GM12878 (cell line): Measurements from ENCODE around the gene UBXN7. TPM values are rescaled to one million over a fixed set of nuclear protein-coding genes. Genes with fewer than 3 reads are reported as not detected.

ENCODE experiments used
- ATAC-seq: fragments of 200-7000 bp; cut with Tn5 transposase; 3 replicates; pipeline ENCODE4 v1.9.1; 2020; ENCODE audit warnings: mild to moderate bottlenecking, moderate library complexity
- BruUV-seq: library from RNA; stranded (reverse); fragments of 400-500 nt; replicated peaks from 2 replicates; lab custom pipeline; 2021; lab: Mats Ljungman, UMichigan
- CTCF ChIA-PET: fragments of 300-600 bp; sonication (Branson Sonifier 250); formaldehyde crosslinking; extraction: SDS; loops from one replicate; lab custom pipeline; 2021; ENCODE audit warnings: inconsistent platforms; lab: Yijun Ruan, JAX
- POLR2A ChIA-PET: fragments of 350-600 bp; formaldehyde crosslinking; extraction: SDS; loops from one replicate; lab custom pipeline; 2021; ENCODE audit warnings: inconsistent platforms; lab: Charles Lee
- RAD21 ChIA-PET: fragments of 300-600 bp; sonication (Branson Sonifier 250); formaldehyde crosslinking; loops from one replicate; lab custom pipeline; 2023; ENCODE audit warnings: antibody characterized with exemption; ENCODE audit not compliant: unreplicated experiment; lab: Charles Lee
- SMC1A ChIA-PET: fragments of 300-600 bp; sonication (Branson Sonifier 250); formaldehyde crosslinking; loops from one replicate; lab custom pipeline; 2023; ENCODE audit not compliant: unreplicated experiment, uncharacterized antibody; lab: Charles Lee
- DNase-seq: peaks from one replicate; pipeline ENCODE4 v3.0.0-alpha.2; 2011; ENCODE audit warnings: low read depth, low spot score
- FAIRE-seq: peaks from 3 replicates; lab custom pipeline; 2011; peaks lifted over from hg19 to GRCh38; lab: Jason Lieb, UNC
- H2AFZ ChIP-seq: 2 replicates; pipeline ENCODE4 v1.6.0; 2011; ENCODE audit warnings: low read depth, low read length, control low read depth; ENCODE audit not compliant: control insufficient read depth
- H3K27ac ChIP-seq: 2 replicates; pipeline ENCODE4 v1.5.1; 2011; ENCODE audit warnings: control low read depth; ENCODE audit not compliant: control insufficient read depth, insufficient read depth
- H3K27me3 ChIP-seq, 2 experiments: replicated peaks in 1 of 2; 2 replicates each; pipeline versions ENCODE4 v1.6.0 to v1.6.1; 2011; ENCODE audit warnings: low read length in 1 of 2; ENCODE audit not compliant: control insufficient read depth in 2 of 2, insufficient read depth in 2 of 2
- H3K36me3 ChIP-seq, 2 experiments: 2 replicates each; pipeline ENCODE4 v1.5.1; 2011; ENCODE audit warnings: low read length in 1 of 2; ENCODE audit not compliant: control insufficient read depth in 2 of 2, insufficient read depth in 2 of 2
- H3K4me1 ChIP-seq: 2 replicates; pipeline ENCODE4 v1.6.1; 2011; ENCODE audit warnings: mild to moderate bottlenecking, low read length, moderate library complexity, mixed read lengths; ENCODE audit not compliant: control insufficient read depth, insufficient read depth
- H3K4me2 ChIP-seq: 2 replicates; pipeline ENCODE4 v1.6.0; 2011; ENCODE audit warnings: control low read depth; ENCODE audit not compliant: control insufficient read depth, insufficient read depth
- H3K4me3 ChIP-seq: fragments of 200-600 bp; sonication (generic); 2 replicates; pipeline ENCODE4 v1.5.1; 2016
- H3K79me2 ChIP-seq: 2 replicates; pipeline ENCODE4 v1.6.0; 2011; ENCODE audit warnings: low read length; ENCODE audit not compliant: control insufficient read depth, insufficient read depth
- H3K9ac ChIP-seq: 2 replicates; pipeline ENCODE4 v1.8.0; 2011; ENCODE audit warnings: low read length, control low read depth, mixed read lengths; ENCODE audit not compliant: control insufficient read depth, insufficient read depth
- H3K9me3 ChIP-seq: replicated peaks from 3 replicates; pipeline ENCODE4 v1.5.1; 2011; ENCODE audit warnings: mild to moderate bottlenecking, low read length; ENCODE audit not compliant: control insufficient read depth, insufficient read depth
- H4K20me1 ChIP-seq: 2 replicates; pipeline ENCODE4 v1.6.0; 2011; ENCODE audit not compliant: control insufficient read depth, insufficient read depth
- FOXK2 ChIP-seq: fragments of 450-650 bp; IDR thresholded peaks from 2 replicates; pipeline ENCODE4 v1.6.1; 2017; ENCODE audit warnings: mild to moderate bottlenecking, moderate library complexity
- JUND ChIP-seq: IDR thresholded peaks from 2 replicates; pipeline ENCODE4 v1.6.1; 2012; ENCODE audit warnings: low read depth, mild to moderate bottlenecking, low read length, improper control_type of control experiment, moderate library complexity
- LARP7 ChIP-seq: fragments of 450-650 bp; IDR thresholded peaks from 2 replicates; pipeline ENCODE4 v1.6.1; 2017; ENCODE audit warnings: mild to moderate bottlenecking
- REST ChIP-seq: IDR thresholded peaks from 2 replicates; pipeline ENCODE4 v1.6.1; 2012; ENCODE audit warnings: mild to moderate bottlenecking, low read depth, low read length
- SIN3A ChIP-seq: IDR thresholded peaks from 2 replicates; pipeline ENCODE4 v1.6.1; 2012; ENCODE audit warnings: low read depth, low read length, improper control_type of control experiment
- YBX1 ChIP-seq: fragments of 450-650 bp; IDR thresholded peaks from 2 replicates; pipeline ENCODE4 v1.6.1; 2016; ENCODE audit warnings: antibody characterized with exemption
- ZZZ3 ChIP-seq: IDR thresholded peaks from 2 replicates; pipeline ENCODE4 v1.6.1; 2011; ENCODE audit warnings: low read depth; ENCODE audit not compliant: control insufficient read depth, insufficient read length
- WGBS: methylation state at CpG from one replicate; pipeline ENCODE4 v1.1.6; 2016; ENCODE audit warnings: low lambda C conversion rate; ENCODE audit not compliant: insufficient replicate concordance, insufficient coverage; ENCODE audit errors: missing lambda C conversion rate; 5-methylcytosine and 5-hydroxymethylcytosine counted together
- in situ Hi-C: fragments of 300-500 bp; cut with MboI; formaldehyde crosslinking; loops from 9 replicates; pipeline ENCODE4 v1.14.3; 2018; ENCODE audit warnings: mixed read lengths
- intact Hi-C: fragments of 100-400 bp; cut with micrococcal nuclease; formaldehyde crosslinking; loops from one replicate; pipeline ENCODE4 v1.14.2; 2022; ENCODE audit not compliant: unreplicated experiment
- polyA plus RNA-seq, 11 experiments: library from polyadenylated mRNA; depleted of rRNA in 4 of 11; unstranded in 6 of 11; stranded (reverse) in 5 of 11; fragments of >200 nt; fragmentation: Nextera tagmentation in 4 of 11; fragmentation: Illumina TruSeq in 1 of 11; extraction: Ambion mirVana in 4 of 11; extraction: Trizol in 1 of 11; gene quantifications; 1 replicate in 1 of 11; 2 replicates in 10 of 11; pipeline versions ENCODE4 v1.2.1 to v1.2.3, GENCODE V29; 2011 to 2016; ENCODE audit warnings: inconsistent platforms in 2 of 11, missing spikeins in 2 of 11, low read depth in 1 of 11
- total RNA-seq, 4 experiments: library from RNA; depleted of rRNA in 3 of 4; stranded (reverse); fragments of >200 nt in 3 of 4; fragmentation: Illumina TruSeq in 1 of 4; extraction: Trizol in 1 of 4; gene quantifications; 2 replicates each; pipeline versions ENCODE4 v1.2.1 to v1.2.3, GENCODE V29; 2013 to 2021

UBXN7 gene
- total and polyA plus RNA-seq, 10 of the 15 experiments (the other 5 are each of a cell fraction or from before 2014, with no cell fraction given) = 4.8 to 78.4 (median 24.9) TPM

GRCh38 chr3:196323691-196324090, 108.5 kb downstream of the UBXN7 start:
- no peak for DNase-seq
- no peak overlapping the region for H3K9ac ChIP-seq
- no peak overlapping the region for H3K27ac ChIP-seq
- H3K4me1 ChIP-seq = no peaks in the 10 kb centered on the region
- ChIA-PET POLR2A (interaction anchor here (0.6 to 1.2 kb wide), 2 partner anchors 42 to 1639 kb away, joined by 3 read pairs; no protein-coding TSS in a partner anchor), SMC1A (interaction anchor here (1.3 kb wide), 1 partner anchor 29 kb away, joined by 3 read pairs; no protein-coding TSS in a partner anchor), RAD21 (no interaction called here), CTCF (no interaction called here)
- H3K79me2 ChIP-seq = peaks cover 2% of the 10 kb centered on the region; the same call in 1 of the 2 replicates
- in situ Hi-C loops = no loop called here
- no peak overlapping the region for H2AFZ ChIP-seq
- H3K9me3 ChIP-seq = no peaks in the 10 kb centered on the region
- WGBS = 73% methylated on average over 11 of the region's 11 CpGs
- H3K36me3 ChIP-seq = no peaks in the 10 kb centered on the region
- H3K27me3 ChIP-seq = no peaks in the 10 kb centered on the region
- no peak overlapping the region for H3K4me3 ChIP-seq
- BruUV-seq = no TSS peak
- no peaks in the 10 kb centered on the region for H4K20me1 ChIP-seq
- FAIRE-seq = no peak
- intact Hi-C loops = no loop called here
- no peak for TF ChIP-seq FOXK2
- H3K4me2 ChIP-seq = no peak overlapping the region
- ATAC-seq = peak; percentile 34; the same call in 1 of the 3 replicates

- H3K4me1 ChIP-seq = no peaks in the 10 kb centered on the region
- FAIRE-seq (no peak), ATAC-seq (no peak)
- H3K9me3 ChIP-seq = no peaks in the 10 kb centered on the region
- intact Hi-C loops = no loop called here
- no peak overlapping the region for H3K4me2 ChIP-seq
- H3K79me2 ChIP-seq = peaks cover 6% of the 10 kb centered on the region
- H3K36me3 ChIP-seq = no peaks in the 10 kb centered on the region
- no peak overlapping the region for H3K27ac ChIP-seq
- ChIA-PET POLR2A (no interaction called here), RAD21 (no interaction called here)
- no peak overlapping the region for H3K4me3 ChIP-seq
- no TSS peak for BruUV-seq
- no peaks in the 10 kb centered on the region for H3K27me3 ChIP-seq
- H2AFZ ChIP-seq = no peak overlapping the region
- WGBS = 83% methylated on average over 4 of the region's 4 CpGs
- TF ChIP-seq ZZZ3 = no peak
- TF ChIP-seq YBX1 = no peak
- no peak for TF ChIP-seq REST
- no peak for TF ChIP-seq SIN3A
- TF ChIP-seq JUND = no peak
- no peak for TF ChIP-seq LARP7
- TF ChIP-seq, all 136 proteins: peak for 0
- in situ Hi-C loops = no loop called here
- no peak for DNase-seq
- H3K9ac ChIP-seq = no peak overlapping the region
- ChIA-PET CTCF (no interaction called here), SMC1A (no interaction called here)
- no peaks in the 10 kb centered on the region for H4K20me1 ChIP-seq
Observed at GRCh38 chr3:196323016-196323415, 109.2 kb downstream of the UBXN7 start.
